Inflammatory macrophage treated with lipopolysaccharide for 1 hour (primary cell): ENCODE results near the gene SPATA2L.

Source experiments
- DNase-seq, 2 donors: peaks; one replicate each; pipeline ENCODE4 v3.0.0-alpha.2; 2020 to 2022

SPATA2L gene

GRCh38 chr16:89727406-89728120, 26.1 kb upstream of the SPATA2L start:
- DNase-seq: no peak

DNA sequence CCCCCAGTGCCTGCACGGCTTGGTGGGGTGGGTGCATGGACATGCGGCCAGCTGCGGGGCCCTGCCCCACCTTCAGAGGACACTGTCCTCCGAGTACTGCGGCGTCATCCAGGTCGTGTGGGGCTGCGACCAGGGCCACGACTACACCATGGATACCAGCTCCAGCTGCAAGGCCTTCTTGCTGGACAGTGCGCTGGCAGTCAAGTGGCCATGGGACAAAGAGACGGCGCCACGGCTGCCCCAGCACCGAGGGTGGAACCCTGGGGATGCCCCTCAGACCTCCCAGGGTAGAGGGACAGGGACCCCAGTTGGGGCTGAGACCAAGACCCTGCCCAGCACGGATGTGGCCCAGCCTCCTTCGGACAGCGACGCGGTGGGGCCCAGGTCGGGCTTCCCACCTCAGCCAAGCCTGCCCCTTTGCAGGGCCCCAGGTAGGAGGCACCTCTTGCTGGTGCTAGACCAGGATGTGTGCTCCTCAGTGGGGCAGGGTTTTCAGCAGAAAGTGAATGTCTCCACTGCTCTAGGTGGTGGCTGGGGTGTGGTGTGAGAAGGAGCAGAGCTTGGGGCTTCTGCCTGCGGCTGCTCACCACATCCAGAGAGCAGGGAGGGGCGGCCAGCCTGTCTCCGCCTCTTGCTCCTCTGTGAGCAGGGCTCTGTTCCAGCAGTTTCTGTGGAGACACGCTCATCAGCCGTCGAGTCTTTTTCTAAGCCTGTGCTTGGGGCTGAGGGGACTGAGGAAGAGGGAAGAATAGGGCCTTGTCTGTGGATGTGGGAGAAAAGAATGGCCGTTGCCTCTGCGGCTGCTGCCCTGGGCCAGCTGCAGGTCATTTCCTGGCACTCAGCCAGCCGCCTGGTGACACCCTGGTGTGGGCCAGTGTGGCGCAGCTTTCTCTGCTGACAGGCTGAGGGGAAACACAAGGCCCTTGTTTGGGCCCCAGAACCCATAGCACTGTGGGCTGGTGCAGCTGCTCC, 22.1 kb upstream of the SPATA2L start:
- no peak for DNase-seq

DNA sequence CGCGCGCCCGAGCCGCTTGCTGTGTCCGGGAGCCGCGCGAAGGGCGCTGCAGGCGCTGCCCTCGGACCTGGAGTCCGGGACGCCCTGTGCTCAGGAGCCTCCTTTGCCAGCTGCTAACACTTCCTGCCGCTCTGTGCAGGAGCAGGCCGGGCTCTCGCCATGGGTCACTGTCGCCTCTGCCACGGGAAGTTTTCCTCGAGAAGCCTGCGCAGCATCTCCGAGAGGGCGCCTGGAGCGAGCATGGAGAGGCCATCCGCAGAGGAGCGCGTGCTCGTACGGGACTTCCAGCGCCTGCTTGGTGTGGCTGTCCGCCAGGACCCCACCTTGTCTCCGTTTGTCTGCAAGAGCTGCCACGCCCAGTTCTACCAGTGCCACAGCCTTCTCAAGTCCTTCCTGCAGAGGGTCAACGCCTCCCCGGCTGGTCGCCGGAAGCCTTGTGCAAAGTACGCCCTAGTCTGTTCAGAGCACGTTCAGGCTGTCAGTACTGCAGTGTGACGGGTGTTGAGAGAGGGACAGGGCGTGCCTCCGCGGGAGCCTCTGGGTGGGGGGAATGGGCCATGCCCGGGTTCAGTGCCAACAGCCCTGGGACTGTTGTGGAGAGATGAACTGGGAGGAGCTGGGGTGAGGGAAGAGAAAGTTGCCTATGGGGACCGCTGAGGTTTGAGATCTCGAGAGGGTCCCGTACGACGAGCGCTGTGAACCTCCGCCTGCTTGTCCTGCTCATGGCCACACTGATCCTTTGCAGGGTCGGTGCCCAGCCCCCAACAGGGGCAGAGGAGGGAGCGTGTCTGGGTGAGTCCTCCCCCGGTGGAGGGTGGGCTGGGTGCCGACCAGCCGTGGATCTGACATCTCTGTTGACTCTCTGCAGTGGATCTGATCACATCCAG, 21.1 kb upstream of the SPATA2L start:
- peak; percentile 43 to 67 for DNase-seq

DNA sequence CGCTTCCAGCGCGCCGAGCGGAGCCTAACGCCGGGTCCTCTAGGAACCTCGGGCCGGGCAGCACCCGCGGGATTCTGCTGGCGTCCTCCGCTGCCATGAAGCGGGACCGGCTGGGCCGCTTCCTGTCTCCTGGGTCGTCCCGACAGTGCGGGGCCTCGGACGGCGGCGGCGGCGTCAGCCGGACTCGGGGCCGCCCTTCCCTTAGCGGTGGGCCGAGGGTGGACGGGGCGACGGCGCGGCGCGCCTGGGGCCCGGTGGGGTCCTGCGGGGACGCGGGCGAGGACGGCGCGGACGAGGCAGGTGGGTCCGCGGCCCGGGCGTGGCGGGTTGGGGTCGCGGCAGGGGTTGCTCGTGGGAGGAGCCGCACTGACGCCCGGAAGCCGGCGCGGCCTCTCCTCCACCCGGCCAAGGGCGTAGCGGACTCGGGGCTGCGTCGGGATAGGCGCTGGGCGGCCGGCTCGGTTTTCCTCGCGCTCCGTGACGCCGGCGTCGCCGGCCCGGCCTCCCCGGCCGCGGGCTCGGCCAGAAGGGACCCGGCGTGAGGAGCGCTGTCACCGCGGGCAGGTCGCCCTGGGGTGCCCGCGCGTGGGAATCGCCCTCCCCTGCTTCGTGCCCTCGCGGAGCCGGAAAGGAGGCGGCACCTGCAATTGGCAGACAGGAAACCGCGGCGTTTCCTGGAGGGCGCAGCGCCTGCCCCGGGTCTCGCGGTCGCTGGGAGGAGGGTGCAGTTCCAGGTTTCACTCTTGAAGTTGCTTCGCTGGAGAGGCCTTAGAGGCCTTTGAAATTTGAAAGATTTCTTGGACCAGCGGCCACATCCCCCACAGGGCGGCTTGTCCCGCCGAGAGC, 20.3 kb upstream of the SPATA2L start:
- peak; percentile 56 to 57 for DNase-seq

DNA sequence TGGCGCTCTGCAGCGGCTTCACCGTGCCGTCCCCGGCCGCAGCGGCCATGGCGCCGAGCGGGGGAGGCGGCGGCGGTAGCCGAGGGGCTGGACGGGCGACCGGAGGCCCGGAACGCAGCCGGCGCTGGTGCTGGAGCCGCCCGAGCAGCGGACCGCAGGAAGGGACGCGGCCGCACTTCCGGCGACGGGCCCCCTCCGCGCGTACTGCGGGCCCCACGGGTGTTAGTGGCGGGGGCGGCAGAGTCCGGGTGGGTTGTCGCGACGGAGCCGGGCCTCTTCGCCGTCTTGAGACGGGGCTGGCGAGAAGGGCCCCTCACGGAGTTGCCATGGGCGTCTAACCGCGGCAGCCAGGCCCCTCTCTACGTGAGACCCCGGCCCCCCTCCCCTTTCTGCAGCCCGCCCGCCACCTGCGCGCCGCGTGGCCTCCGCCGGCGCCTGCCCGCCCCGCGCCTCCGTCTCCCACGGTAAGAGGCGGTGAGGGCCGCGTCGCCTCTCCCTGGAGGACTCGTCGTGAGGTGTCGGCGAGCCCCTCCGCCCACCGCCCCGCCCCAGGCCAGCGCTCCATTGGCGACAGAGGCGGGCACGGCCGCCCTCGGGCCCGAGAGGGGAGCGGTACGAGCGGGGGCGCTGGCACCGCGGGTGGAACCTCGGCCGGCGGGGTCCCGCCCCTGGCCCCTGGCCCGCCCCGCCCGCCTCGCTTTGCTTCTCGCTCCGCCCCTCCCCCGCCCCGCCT, 19.5 kb upstream of the SPATA2L start, which contains the start of the genes VPS9D1 and ZNF276:
Gene VPS9D1 (minus strand): TSS at position 86 of the 733 bp plus-strand sequence. CDS start 37 bp downstream, at position 49.
Gene ZNF276 (plus strand): TSS at position 725 of the 733 bp plus-strand sequence. CDS start 104 bp downstream, outside the sequence.
- peak; percentile 76 to 86 for DNase-seq

DNA sequence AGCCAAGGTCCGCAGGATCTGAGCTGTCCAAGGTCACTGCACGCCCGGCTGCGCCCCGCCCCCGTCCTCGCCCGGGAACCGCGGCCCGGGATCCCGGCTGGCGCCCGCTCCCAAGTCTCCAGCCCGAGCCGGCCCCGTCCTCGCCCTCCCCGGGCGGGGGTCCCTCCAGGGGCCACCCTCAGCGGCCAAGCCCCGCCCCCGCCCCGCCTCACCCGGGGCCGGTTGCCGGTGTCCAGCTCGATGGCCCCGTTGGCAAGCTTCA, 19.0 kb upstream of the SPATA2L start:
- no peak for DNase-seq

DNA sequence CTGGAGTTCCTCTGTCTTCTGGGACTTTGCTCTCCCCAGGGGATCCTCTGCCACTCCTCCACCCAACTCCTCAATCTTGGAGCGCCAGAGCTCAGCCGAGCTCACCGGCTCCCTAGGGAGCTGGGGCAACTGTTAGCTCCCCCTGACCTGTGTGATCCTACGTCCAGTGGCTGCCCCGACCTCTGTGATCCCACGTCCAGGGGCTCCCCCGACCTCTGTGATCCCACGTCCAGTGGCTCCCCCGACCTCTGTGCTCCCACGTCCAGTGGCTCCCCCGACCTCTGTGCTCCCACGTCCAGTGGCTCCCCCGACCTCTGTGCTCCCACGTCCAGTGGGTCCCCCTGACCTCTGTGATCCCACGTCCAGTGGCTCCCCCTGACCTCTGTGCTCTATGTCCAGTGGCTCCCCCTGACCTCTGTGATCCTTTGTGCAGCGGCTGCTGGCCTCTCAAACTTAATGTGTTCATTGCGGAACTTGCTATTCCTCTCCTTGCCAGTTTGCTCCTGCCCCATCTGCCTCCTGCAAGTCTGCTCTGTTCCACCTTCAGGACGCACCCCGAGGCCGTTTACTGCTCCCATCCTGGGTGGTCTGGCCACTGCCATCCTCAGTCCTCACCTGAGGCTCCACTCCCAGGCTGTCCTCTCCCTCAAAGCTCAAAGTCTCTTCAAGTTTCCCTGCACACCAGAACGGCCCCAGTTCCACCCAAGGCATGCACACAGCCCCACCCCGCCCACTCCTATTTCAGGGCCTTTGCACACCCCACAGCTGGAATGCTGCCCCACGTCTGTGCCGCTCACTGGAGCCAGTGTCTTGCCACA, 16.4 kb upstream of the SPATA2L start:
- DNase-seq: no peak

DNA sequence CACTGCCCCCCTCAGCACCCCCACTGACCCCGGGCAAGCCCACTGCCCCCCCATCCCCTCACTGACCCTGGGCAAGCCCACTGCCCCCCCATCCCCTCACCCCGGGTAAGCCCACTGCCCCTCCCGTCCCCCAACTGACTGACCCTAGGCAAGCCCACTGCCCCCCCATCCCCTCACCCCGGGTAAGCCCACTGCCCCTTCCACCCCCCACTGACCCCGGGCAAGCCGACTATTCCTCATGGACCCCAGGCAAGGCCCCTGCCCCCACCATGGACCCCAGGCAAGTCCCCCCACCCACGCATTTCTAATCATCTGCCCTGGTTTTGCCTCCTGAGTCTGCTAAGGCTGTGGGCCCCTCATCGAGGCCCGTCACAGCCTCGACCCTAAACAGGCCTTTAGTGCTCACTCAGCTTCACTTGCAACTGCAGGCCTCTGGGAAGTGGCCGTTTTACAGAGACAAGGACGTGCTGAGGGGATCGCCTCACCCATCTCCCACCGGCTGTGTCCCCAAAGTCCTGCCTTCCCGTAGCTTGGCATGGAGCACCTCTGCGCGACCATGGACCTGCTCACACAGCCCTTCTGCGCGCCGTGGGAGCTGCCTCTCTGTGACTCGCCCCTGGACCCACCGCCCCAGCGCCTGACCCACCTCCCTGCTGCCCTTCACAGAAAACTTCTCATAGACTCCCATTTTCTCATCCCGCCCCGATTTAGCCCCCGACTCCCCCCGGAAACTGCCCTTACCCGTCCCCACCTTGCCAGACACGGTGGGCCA, 15.6 kb upstream of the SPATA2L start:
- no peak for DNase-seq

DNA sequence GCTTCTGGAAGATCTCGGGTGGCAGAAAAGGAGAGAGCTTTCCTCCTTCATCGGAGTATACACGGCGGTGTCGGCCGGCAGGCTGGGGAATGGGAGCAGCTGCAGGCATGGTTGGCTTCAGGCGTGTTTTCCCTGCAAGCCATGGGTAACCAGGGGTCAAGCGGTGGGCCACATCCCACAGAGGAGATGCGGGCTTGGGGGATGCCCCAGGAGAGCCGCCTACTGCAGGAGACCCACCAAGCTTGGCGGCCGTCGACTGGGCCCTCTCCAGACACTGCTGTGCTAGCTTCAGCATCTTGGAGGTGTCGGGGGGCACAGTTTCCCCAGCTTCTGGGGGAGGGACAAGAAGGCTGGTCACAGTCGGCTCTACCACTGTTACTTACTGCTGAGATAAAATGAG, 15.0 kb upstream of the SPATA2L start:
- no peak for DNase-seq

- DNase-seq: no peak
Observed at GRCh38 chr16:89712274-89712781, 10.8 kb upstream of the SPATA2L start.

DNA sequence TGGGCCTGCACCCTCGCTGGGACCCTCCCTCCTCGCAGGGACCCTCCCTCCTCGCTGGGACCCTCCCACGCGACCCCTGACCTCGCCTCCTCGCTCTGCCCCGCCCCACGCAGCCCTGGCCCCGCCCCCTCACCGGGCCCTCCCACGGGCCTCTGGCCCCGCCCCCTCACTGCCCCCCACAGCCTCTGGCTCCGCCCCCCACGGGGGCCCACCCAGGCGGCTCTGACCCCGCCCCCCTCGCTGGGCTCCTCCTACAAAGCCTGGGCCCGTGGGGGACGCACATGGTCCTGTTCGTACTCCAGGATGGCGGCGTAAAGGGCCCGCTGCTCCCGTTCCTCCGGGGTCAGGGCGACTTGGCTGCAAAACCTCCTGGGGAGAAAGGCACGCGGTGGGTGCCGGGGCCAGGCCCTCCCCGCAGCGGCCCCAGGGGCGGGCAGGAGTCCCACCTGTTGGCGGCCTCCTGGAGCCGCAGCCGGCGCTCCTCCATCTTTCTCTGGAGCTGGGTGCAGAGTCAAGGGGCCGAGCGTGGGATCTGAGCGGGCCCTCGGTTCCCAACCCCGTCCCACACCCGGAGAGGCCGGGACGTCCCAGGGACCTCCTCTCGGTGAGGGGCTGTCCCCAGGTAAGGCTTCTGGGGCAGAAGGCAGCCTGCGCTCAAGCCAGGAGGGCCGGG, 10.2 kb upstream of the SPATA2L start:
- DNase-seq: peak in 1 of 2 donors; percentile 65

- no peak for DNase-seq
Observed at GRCh38 chr16:89710709-89711564, 9.4 kb upstream of the SPATA2L start.

DNA sequence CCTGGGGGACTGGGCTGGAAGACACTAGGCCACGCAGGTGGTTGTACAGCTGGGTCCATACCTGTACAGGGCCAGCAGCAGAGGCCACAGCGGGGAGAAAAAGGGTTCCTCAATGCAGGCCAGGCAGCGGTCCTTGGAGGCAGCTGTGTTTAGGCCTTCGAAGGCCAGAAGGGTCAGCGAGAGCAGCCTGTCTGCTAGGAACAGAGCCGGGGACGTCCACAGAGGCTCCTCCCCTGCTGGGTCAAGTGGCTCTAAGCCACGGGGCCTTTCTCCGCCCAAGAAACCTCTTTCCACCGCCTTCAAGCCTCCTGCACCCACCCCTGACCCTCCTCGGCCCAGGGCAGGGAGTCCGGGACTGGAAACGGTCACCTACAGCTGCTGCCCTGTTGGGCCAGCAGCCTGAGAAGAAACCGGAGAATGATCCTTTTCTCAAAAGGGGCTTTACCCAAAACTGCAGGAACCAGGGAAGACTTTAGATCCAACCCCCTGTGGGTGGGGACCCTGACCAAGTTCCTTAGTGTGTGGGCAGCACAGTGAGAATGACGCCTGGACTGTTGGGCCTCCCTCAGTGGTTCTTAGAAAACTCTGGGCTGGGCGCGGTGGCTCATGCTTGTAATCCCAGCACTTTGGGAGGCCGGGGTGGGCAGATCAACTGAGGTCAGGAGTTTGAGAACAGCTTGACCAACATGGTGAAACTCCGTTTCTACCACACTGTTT, 8.4 kb upstream of the SPATA2L start:
- DNase-seq: peak; percentile 66 to 88

DNA sequence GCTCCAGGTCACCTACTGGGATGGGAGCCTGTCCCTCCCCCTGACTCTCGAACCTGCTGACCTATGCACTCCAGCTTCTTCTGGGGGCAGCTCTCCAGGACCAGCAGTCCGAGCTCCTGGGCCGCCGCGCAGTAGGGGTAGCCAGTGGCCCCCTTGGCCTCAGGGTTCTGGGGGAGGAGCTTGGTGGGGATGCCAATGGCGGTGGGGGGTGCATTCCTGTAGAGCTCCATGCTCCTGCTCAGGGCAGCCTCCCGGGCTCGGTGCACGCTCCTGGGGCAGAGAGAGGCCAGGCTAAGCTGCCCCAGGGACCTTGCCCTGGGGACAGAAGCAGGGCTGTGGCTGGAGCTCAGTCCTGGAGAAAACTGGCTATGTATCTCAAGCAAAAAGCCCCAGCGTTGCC, 7.7 kb upstream of the SPATA2L start:
- no peak for DNase-seq

GRCh38 chr16:89708481-89708931, 7.0 kb upstream of the SPATA2L start:
- no peak for DNase-seq

DNA sequence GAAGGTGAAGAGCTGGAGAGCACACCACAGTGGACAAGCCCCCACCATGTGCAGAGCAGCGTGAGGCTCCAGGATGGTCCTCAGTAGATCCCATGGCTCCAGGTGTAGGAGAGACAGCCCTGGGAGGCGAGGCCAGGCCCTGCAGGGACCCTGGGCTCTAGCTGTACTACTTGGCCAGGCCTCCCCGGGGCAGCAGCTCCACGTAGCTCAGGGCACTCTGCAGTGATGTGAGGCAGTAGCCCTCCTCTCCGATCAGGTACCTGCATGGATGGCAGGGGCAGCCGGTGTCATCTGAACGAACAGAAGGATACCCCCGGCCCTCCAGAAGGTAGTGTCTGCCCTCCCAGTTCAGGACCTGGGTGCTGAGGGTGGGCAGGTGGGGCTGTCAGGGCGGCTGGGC, 6.2 kb upstream of the SPATA2L start:
- DNase-seq: no peak
